Kasumi-1 (cell line): ENCODE results near the gene SLC22A23.

Source experiments
- DNase-seq, 2 experiments: peaks; one replicate each; lab custom pipeline; 2025; lab: John Stamatoyannopoulos, UW

SLC22A23 gene

DNA sequence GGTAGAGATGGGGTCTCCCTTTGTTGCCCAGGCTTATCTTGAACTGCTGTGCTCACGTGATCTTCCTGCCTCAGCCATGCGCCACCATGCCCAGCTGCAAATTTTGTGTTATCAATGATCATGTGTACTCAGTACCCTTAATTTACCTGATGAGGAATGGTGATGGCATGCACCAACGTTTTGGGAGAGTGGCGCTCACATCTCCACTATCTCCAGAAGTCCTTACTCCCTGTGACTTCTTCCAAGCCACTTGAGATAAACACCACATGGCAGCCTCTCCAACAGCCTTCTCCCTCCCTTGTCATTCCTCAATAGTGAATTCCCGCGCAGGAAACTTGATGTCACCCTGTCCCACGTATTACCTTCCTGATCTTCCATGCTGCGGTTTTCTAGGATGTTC is 140.0 kb downstream of the SLC22A23 start:
- DNase-seq, result no peak

DNA sequence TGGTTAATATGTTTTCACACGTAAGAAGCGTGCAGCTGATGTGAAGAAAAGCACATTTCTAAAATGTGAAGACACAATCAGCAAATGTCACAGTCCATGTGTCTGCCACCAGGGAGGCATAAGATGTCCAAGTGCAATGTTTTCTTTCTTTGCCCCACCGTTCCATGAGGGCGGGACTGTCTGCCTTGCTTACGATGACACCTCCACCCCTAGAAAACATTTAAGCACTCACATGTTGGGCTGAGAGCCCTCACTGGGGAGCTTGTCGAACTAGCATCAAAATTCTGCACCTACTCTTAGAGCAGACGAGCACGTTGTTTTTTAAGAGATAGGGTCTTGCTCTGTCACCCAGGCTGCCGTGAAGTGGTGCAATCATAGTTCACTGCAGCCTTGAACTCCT is 140.5 kb downstream of the SLC22A23 start:
- DNase-seq, result no peak

DNA sequence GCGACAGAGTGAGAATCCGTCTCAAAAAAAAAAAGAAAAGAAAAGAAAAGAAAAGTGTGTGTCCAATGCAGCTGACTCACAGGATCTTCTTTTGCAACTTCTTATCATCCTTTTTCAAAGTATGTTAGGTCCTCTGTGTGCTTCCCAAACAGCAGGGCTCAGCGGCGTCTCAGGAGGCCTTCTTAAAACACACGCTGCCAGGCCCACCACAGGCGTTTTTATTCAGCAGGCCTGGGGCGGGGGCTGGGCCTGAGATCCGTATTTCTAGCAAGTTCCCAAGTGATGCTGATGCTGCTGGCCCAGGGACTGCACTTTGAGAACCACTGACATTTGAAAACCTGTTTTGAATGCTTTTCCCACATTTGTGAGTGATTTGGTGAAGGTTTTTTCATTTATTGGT is 141.0 kb downstream of the SLC22A23 start:
- no peak for DNase-seq

DNA sequence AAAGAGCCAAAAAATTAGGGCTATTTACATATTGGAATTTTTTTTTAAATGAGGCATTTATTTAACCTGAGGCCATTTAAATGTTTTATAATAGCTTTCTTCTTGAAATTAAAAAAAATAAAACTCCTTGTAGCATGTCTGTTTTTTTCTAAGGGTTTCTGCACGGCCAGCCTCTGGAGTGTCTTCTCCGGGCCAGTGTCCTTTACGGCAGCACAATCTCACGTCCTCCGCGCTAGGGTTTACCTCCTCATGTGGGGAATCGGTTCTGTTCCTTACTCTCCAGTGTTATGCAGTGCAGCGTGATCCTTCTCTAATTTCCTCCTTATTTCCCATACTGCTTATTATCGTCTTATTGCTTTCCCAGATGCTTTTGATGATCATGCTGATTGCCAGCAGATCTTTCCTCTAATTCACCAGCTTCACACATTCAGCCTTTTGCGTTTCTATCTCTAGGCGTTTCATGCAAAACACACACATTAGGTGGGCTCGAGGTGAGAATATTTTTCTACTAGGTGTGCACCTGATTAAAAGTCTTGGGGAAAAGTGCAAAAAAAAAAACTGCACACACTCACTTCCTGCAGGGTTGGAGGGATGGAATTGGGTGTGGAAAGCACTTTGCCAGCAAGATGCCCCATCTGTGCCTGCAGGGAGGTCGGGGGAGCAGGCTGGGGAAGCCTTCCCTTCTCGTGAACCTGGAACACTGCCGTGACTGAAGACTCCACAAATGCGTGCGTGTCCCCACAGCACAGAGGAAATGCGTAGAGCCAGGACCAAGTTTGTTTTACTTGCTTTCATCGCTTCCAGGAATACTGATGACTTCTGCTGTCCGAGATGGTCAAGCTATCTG is 142.0 kb downstream of the SLC22A23 start:
- no peak for DNase-seq

DNA sequence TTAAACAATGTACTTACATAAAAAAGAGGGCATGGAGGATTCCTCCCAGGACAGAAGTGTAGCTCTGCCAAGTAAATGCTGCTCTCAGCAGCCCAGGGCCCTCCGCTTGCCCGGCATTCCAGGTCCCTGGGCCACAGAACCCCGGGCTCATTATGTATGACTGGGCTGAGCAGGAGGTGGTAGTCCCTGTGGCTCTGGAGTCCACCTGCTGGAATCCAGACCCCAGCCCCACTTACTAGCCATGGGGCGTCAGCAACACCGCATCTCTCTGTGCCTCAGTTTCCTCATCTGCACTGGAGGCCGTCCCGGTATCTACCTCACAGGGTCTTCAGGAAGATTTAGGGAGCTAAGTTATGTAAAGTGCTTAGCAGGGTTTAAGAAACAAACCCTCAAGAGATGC is 142.7 kb downstream of the SLC22A23 start:
- DNase-seq, result no peak

DNA sequence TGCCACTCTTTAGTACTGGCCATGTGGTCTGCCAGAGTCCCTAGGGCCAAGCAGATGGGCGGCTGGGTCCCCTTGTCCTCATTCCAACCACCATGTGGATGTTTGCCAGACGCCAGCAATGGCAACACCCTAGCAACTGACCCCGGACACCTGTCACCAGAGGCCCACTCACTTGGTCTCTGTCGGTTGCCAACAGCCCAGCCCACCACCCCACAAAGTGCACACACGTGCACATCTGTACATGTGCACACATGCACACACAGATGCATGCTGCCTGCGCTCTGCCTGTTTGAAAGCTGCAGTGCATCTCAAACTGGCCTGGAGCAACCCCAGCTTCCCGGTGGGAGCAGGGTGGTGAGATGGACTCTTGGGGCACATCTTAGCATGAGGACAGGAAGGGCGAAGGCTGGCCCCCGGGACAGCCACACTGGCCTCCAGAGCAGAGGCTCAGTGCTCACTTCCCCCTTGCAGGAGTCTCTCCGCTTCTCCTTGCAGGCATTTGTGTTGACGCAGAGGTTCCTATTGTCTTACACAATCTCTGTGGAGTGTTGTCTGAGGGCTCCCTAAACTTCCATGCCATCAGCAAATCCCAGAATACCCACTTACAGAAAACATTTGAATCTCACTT is 144.1 kb downstream of the SLC22A23 start:
- DNase-seq, result no peak

DNA sequence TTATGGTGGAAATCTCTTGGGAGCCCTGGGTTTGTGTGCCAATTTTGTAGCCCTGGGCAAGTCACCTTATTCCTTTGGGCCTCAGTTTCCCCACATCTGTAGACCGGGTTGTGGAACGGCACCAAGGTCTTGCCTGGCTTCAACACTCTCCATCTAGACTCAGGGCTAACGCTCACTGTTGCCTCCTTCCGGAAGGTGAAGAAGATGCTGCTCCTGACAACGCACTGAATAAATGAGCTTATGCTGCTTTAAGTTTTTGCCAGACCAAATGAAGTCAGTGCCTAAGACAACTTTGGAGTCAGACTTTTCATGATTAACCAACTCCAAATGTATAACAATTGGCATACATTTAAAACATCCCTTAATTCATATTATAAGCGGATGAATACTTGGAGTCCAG is 145.0 kb downstream of the SLC22A23 start:
- DNase-seq, result no peak

DNA sequence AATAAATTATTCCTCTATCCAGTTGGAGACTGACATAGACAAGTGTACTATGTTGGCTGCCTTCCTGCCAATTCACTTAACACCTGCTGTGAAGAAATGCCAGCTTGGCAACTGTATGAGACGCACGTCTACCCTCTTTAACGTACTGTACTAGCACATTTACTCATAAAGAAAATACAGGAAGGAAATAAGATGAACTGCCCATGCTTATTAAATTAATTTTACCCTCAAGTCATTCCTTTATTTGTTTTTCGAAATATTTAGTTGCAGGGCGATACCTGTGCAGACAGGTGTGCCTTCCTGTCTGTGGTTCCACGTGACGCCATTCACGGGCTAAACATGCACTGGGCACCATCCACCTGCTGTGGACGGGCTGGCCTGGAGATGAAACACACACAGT is 146.1 kb downstream of the SLC22A23 start:
- DNase-seq, result no peak

DNA sequence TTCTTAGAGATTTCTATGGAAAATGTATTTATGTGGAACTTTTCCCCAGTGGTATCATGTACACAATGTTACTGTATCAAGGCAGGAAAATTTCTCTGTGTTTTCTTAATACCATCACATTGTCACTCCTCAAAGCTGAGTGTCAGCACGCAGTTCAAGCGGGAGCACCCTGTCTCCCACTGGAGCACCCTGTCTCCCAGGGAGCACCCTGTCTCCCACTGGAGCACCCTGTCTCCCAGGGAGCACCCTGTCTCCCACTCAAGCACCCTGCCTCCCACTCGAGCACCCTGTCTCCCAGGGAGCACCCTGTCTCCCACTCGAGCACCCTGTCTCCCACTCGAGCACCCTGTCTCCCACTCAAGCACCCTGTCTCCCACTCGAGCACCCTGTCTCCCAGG is 146.8 kb downstream of the SLC22A23 start:
- DNase-seq, result no peak

DNA sequence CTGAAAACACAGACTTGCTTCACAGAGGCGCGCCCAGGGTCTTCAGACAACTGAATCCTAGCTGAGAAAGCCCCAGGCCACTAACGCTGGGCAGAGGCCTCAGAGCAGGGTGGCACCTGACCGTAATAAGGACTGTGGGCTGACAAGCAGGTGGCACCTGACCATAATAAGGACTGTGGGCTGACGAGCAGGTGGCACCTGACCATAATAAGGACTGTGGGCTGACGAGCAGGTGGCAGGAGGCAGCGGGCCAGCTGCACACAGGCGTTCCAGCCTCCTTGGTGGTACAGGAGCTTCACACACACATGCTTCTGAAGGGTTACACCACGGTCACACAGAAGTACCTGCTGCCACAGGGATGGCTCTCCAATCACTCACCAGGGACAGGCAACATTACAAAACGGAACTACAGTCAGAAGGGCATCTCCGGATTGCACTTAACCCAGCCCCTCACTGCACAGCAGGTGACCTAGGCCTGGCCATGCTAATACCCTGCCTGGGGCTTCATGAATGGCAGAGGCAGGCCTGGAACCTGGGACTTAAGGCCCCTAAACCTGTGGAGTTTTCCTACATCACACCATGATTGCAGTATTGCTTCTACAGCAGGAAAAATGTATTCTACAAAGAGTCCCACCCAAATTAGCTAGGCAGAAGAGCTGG is 147.3 kb downstream of the SLC22A23 start:
- DNase-seq, result no peak

DNA sequence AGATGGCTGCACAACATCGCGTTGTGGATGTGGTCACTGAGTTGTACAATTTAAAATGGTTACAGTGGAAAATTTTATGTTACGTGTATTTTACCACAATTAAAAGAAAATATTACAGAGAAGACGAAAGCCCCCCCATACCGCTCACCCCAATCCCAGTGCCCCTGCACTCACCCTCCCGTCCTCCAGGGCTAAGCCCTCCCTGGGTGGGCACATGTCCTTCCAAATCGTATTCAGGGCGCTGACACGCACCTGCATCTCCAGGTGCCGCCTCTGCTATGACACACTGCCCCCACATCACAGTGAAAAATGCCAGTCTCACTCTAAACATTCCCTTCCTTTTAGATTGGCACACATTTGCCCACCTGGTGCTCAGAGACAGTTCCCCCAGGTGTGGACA is 148.7 kb downstream of the SLC22A23 start:
- no peak for DNase-seq

DNA sequence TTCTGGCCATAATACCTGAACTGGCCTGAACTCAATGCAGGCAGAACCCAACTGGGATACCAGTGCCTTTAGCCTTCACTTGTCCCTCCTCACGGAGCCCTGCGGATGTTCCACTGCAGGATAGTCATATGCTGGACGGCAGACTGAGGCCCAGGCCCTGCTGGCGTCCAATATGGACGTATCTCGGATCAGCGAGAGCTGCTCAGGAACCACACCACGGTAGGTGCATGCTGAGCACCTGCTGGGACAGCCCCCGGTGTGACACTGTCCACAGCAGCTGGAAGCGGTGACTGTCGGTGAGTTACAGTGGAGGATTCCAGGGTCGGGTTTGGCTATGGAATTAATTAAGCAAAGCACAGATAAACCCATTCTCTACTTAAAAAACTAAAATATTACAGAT is 149.4 kb downstream of the SLC22A23 start:
- no peak for DNase-seq

DNA sequence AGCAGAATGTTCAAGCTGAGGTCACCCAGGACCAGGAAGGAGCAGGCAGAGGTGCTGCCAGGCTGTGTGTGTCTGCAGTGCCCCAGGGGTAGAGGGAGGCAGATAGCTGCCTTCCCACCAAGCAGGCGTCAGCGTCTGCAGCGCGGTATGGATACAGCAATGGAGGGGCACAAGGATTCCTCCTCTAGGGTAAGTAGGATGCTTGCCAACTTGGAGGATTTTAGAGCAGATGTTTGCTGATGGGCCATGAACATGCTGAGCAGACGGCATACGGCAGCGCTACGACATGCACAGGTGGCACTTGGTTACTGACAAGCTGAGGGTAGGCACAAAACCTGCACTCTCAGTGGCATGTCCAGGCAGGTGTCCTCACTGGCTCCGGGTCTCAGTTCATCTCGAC is 150.0 kb downstream of the SLC22A23 start:
- no peak for DNase-seq

DNA sequence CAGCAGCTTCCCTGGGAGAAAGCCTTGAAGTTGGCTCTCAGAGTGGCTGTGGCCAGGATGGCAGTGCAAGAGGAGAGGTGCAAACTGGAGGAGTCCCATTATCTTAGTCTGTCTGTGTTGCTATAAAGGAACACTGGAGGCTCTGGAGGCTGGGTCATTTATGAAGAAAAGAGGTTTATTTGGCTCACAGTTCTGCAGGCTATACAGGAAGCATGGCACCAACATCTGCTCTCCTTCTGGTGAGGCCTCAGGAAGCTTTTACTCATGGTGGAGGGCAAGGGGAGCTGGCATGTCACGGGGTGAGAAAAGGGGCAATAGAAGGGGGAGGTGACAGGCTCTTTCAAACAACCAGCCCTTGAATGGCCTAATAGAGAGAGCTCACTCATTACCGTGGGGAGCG is 151.0 kb downstream of the SLC22A23 start:
- no peak for DNase-seq

DNA sequence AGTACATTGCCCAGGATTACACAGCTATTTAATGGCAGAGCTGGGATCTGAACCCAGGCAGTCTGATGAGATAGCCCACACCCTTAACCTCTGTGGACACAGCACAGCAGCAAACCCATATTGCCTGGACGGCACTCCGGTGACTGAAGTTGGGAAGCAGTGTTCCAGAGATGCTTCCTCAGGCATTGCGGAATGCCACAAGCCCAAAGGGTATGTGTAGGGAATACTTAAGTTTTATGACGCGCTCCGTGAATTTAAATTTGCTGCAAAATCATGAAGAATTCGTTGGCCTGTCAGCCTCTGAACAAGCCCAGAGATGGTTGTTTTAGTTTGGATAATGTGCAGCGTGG is 151.7 kb downstream of the SLC22A23 start:
- no peak for DNase-seq

DNA sequence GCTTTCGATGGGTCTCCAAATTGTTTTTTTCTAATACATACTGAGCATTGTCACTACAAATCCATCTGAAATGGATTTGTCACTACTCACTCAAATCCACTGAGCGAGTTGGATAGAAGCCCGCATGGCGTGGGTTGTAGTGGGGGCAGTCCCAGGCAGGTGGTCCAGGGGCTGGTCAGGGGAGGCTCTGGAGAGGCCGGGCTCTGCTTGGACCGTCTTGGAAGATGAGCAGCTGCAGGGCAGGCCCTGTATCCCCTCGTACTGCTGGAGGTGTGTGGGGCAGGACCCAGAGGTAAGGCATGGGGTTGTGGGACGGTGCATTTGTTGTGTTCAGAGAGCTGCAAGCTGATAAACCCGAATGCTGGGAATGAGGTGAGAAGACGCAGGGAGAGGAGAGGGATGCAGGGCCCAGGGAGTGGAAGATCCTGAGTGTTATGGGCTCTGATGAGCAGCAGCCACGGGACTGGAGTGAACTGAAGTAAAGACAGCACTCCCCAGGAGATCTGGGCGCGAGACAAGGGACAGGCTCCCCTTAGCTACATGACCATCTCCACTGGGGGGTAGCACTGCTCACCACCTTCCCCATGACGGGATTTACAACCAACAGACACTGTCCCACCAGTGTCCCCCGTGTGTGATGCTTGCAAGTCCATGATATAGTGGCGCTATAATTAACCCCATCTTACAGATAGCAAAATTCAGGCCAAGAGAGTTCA is 152.2 kb downstream of the SLC22A23 start:
- DNase-seq, result no peak

DNA sequence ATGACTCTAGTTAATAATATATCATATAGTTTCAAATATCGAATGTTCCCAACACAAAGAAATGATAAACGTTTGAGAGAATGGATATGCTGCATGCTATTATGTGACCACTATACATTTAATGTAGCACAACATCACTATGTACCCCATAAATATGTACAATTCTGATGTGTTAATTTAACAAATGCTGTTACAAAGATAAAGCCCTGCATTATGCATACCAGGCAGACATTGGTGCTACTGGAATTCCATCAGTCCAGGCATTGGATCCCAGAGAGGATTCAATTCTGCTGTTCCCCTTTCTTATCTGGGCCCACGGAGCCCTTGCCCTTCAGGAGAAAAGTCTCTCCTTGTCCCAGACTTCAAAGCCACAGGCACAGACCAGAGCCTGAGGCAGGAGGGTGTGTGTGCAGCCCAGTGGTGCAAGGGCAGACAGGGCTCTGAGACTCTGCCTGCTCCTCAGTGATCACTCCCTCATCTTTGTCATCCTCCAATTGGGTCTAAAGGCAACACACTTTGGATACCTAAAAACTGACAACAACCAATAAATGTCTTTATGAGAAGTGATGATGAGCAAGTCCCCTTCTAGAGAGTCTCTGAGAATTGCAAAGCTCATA is 152.9 kb downstream of the SLC22A23 start:
- no peak for DNase-seq

DNA sequence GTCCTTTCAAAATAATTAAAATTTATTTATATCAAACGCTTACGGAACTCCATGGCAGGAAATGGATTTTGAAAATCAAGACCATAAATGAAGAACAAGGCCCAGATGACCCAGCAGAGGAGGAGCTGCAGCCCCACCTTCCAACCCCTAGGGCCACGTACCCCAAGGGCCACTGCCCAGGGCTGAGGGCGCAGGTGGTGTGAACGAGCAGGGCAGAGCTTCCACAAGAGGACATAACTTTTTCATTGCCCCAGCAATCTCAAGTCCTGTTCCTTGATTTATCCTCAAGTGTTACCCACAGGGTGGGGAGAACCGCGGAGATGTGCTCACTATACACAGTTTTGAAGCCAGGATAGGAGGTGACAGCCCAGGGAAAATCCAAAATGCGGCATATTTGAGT is 155.3 kb downstream of the SLC22A23 start:
- DNase-seq, result no peak

DNA sequence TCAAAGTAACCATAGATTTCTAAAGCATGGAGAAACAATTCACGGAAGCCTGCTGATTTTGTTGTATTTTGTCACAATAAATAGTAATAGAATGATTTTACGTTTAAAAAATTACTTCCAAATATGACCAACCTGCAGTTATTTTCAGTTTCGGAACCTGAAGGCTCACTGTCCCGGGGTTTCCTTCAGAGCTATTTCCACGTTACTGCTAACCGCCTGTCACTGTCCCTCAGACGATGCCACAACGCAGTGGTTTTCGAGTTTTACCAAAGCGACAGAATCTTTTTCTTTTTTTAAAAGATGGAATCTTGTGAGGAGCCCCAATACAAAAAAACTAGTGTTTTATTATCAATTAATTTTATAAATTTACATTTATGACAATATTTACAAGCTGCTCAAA is 157.6 kb downstream of the SLC22A23 start:
- DNase-seq, result no peak

DNA sequence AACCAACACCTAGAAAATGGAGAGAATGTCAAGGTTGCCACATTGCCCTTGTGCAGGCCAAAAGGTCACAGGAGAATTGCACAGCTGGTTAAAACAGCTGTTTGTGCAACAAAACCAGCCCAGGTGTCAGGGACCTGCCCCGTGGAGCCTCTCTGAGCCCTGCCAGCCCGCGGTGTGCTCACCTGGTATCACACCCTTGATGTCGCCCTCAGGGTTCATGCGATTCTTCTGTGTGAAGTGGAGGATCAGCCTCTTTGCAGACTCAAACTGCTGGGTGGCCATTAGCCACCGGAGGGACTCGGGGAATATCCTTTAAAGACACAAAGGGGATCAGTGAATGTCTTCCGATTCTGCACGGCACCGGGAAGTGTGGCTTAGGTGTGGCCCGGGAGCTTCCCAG is 158.9 kb downstream of the SLC22A23 start:
- no peak for DNase-seq

DNA sequence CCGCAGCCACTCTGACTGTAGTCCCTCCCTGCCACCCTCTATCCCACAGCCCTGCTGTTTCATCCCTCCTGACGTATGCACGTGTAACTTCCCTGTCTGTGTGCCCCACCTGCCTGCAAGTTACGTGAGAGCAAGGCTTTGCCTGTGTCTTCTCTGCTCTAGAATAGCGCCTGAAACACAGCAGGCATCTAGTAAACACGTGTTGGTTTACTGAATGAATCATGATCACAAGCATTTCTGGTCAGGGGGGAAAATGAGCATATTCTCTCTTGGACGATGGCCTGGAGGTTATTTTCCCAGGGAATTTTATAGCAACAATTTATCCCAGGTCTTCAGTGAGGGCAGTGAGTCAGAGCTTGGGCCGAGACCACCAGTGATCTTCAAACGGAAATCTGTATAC is 159.8 kb downstream of the SLC22A23 start:
- no peak for DNase-seq

DNA sequence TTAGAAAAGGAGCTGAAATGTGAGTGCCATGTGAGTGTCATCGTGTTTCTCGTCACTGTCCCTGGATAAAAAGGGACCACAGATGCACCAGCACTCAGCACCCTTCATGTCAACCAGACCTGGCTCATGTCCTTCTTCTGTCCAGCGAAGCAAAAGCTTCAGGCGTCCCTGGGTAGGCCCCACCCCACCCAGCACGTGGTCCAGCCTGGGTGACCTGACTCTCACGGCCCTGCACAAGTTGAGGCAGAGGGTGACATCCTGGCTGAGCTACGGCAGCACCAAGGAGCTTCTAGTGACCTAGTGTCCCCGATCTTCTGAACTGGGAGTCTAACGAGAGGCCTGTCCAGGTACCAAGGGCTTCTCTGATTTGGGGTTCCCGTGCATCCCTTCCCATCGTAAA is 160.3 kb downstream of the SLC22A23 start:
- no peak for DNase-seq
